GM19468 (cell line): ENCODE data around the gene NADK.
A peak's percentile ranks its signal among the peaks of the same experiment; 100 is the strongest.

Experiments
- ATAC-seq: cut with Tn5 transposase; IDR thresholded peaks from one replicate; pipeline ENCODE4 v1.9.1; 2021; ENCODE audit warnings: mild to moderate bottlenecking, moderate library complexity, moderate number of reproducible peaks; ENCODE audit not compliant: unreplicated experiment; ENCODE audit errors: extremely low read depth

NADK gene

DNA sequence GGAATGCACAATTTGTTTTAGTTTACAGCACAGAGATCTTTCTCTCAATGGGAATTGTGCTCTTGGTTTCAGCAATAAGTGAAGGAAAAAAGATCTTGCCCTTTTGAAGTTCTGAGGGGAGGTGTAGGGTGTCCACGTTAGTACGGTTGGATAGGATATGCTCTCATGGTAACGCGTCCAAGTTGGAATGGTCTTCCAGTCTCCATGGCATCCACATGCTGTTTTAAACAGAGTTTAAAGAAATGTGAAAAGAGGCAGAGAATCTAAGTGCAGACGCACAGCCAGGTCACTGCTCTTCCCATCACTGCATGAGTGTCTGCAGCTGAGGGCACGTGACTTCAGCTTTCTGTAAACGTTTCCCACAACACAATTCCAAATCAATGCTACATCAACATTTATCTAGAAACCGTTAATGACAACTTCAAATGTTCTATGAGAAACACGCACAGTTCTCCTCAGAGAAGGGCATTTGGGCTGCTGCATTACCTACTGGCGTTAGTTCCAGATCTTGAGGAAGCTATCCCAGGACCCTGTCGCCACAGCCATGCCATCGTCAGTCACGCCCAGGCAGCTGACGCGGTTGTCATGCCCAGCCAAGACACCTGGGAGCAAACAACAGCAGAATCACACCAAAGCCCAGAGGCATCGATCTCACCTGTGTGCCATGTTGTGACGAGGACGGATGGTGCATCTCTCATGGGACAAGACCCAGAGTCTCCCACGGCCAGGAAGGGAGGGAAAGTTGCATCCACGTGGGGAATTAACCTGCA is 8.8 kb upstream of the NADK start:
- ATAC-seq, result no peak

GRCh38 chr1:1785666-1786065 is 7.4 kb upstream of the NADK start:
- no peak for ATAC-seq

DNA sequence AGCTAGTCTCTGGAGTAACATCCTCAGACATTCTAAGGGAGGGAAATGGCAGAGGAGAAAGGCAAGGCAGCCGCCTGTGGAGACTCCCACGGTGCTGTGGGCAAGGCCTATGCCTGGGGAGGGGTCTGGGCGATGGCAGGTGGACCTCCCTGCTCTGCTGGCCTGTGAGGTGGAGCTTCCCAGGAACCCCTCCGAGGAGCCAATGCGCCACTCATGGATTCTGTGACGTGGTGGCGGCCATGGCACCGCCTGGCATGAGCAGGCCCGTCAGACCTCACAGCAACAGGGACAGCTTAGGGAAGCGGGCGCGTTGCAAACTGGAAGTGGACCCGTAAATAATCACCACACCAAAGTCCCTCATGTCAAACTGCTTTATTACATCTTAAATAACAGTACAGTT is 6.7 kb upstream of the NADK start:
- ATAC-seq, result no peak

DNA sequence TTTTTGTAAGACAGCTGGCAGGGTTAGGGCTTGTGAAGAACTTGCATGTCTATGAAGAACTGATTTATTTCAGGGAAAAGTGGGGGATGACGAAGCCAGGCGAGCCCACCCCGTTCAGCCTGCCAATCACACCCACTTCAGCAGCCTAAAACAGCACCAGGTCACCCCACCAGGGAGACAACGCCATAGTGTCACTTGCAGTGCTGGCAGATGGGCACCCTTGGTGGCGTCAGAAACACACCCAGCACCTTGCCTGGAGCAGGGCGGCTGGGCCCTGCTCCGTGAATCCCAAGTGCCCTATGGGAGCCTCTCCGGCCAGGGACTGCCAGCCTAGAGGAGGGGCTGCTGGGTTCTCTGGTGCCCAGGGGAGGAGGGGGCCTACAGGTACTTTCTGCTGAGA is 5.0 kb upstream of the NADK start:
- no peak for ATAC-seq

DNA sequence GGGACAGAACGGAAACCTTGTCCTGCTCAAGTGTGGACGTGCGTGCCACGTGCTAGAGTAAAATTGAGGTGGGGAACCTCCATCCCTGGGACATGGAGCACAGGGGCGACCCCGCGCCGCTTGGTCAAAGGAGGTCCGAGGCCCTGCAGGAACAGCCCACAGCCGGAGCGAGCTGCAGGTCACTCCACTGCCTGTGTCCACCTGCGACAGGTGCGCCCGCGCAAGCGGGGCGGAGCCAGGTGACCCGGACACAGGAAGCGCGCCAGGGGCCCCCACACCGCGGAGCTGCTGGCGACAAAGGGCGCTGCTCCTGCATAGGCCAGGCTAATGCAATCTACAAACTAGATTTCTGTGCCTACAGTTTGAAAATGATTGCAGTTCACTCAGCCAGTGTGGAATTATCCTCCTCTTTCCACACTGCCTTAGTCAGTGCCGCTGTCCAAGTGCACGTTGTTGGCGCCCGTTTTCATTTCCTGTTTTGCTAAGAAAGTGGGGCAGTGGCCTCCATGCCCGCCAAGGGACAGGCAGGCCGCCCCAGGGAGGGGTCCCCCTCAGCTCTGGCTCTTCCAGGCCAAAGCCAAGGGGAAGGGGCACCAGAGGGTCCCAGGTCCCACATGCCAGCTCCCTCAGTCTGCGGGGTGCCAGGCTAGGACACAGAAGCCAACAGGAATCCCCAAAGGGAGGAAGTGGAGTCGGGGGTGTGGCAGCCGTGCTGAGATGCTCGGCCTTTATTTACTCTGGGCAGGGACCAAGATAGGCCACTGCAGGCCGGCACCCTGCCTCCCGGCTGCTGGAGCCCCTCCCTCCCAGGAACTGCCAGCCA is 4.3 kb upstream of the NADK start:
- no peak for ATAC-seq

- no peak for ATAC-seq
These were observed 3.2 kb upstream of the NADK start for GRCh38 chr1:1781526-1781903.

- ATAC-seq, result no peak
These were observed 2.6 kb upstream of the NADK start for GRCh38 chr1:1780598-1781525.

DNA sequence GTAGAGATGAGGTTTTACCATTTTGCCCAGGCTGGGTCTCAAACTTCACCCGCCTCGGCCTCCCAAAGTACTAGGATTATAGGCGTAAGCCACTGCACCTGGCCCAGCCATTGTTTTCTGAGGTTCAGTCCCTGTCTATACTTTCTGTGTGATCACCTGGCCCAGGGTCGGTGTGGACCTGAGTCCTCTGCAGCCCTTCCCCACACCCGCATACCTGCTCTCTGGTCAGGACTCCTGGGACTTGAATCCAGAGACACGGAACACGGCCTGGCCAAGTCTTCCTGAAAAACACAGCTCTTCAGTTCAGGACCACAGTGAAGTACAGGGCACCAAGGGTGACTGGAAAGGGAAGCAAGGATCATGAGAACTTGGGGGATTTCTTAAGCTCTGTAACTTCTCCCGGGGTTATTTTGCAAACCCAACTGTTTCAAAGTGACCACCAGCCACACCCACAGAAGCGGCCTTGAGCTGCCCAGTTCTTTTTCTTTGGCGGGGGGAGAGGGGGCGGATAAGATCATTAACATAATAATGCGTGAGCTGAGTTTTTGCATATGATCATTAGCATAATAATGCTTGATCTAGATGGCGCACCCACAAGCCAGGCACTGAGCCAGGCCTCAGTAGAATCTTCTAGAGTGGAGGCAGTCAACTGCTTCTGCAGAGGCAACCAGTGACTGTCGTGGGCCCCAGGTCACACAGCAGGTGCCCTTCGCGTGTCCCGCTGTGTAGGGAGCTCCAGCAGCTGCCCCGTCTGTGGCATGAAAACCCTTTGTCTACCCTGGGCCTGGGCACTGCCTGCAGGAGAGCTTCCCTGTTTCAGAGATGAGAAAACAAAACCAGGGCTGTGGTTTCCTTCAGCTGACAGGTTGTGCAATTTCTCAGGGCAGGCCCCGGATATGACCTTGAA is 1.7 kb upstream of the NADK start:
- ATAC-seq, result no peak

DNA sequence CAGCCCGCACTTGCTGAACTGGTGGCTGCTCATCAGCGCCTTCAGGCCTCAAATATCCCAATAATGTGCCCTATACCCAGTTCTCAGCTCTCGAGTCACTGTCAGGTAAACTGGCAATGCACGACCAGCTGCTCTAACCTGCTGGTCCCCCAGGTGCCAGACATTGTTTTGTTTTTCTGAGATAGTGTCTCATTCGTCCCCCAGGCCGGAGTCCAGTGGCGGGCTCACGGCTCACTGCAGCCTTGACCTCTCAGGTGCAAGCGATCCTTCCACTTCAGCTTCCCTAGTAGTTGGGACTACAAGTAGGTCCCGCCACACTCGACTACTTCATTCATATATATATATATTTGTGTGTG is 1.0 kb upstream of the NADK start:
- ATAC-seq, result no peak

DNA sequence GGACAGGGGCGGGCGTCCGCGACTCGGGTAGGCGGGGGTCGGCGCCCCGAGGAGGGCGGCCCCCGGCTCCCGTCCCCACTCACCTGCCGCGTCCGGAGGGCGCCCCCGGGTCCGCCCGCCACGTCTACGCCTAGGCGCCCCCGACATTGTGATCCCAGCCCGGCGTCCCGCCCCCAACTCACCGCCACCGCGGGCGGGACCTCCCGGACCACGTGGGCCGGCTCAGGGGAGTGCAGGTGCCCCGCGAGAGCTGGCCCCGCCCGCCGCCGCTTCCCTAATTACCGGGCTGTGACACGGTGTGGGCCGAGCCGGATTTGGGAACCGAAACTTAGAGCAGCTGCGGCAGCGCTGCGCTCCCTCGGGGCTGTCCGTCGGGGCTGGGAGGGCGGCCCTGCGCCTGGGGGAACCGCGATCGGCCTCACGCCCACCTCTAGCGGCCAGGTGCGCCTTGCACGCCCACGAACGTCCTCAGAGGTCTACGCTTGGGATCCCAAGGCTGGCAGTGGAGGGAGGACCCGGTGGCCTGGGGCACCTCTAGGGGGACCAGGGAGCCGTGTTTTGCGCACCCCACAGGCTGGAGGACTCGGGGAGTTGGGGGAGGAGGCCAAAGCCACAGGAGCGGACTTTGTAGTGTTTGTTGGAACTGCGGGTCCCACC is 521 bp upstream of the NADK start:
- peak; percentile 66 for ATAC-seq

DNA sequence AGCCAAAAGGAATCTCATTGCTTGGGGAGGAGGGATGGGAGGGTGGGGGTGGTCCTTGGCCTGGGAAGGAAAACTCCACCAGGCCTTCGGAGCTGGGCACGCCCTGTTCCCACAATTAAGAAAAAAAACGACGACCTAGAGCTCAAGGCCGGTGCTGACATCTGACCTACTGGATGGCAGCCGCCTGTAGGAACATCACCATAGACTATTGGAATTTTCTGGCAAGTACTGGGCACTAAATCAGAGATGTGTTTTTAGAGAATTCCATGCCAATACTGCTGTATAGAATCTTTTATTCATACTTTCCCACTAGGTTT is 729 bp downstream of the NADK start:
- no peak for ATAC-seq

- no peak for ATAC-seq
These were observed 1.3 kb downstream of the NADK start for GRCh38 chr1:1776672-1777582.

DNA sequence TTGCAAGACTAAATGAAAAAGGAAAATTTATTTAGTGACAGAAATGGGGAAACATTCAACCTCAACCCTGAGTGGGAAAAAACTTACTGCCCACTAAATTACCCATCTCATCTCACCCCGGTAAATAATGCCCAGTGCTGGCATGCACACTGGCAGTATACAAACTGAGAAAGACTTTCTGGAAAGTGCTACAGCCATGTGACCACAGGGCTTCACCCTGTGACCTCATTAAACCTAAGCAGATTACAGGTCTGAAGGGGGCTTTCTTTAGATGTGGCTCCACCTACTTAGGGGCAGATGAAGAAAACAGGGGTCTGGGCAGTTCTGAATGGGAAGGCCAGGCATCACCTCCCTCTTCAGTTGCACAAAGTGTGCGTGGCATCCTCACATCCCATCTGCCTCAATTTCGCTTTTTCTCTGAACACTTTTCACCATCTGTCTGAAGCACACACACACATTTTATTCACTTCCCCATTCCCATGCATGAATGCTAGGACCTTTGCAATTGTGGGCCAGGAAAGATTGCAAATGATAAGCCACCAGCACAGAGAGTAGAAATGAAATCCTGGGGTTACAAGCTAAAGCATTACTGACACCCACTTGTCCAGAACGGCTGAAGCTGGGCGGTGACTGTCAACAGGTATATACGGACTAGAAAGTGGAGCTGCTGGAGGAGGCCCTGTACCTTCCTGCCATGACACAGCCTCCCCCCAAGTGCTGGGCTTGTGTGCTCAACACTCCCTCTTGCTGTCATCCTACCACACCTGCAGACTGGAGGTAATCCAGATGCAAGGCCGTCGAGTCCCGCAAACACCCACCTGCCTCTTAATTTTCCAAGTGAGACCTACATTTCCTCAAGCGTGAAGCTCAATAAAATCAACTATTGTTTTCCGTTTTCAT is 2.7 kb downstream of the NADK start:
- ATAC-seq, result no peak

DNA sequence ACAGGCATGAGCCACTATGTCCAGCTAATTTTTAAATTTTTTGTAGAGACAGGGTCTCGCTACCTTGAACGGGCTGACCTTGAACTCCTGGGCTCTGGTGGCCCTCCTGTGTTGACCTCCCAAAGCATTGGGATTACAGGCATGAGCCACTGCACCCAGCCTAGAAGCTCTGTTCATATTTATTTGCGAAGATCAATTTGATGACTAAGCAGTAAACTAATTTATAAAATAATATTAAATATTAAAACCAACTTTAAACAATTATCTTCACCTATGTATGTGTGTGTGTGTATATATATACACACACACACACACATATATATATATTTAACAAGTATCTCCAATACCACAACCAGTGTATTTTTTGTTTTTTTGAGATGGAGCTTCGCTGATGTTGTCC is 4.4 kb downstream of the NADK start:
- no peak for ATAC-seq

DNA sequence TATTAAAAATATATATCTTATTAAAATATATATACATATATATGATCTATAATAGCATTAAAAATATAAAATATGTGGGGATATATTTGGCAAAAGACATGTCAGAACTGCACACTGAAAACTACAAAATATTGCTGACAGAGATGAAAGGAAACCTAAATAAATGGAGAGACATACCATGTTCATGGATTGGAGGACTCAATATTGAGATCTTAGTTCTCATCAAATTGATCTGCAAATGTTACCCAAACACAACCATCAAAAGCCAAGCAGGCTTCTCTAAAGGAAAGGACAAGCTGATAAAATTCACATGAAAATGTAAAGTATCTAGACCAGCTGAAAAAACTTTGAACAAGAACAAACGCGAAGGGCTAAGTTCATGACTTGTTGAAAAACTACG is 7.2 kb downstream of the NADK start:
- ATAC-seq, result no peak

GRCh38 chr1:1770102-1770501 is 8.2 kb downstream of the NADK start:
- no peak for ATAC-seq

GRCh38 chr1:1768249-1768992 is 9.8 kb downstream of the NADK start:
- ATAC-seq, result no peak
